B cell (primary cell): ENCODE results near the gene RASSF4. TPM values are rescaled to one million over a fixed set of nuclear protein-coding genes. Genes with fewer than 3 reads are reported as not detected.

Experiments used
- ATAC-seq: fragments of 200-7000 bp; cut with Tn5 transposase; one replicate; pipeline ENCODE4 v1.10.0; 2021; ENCODE audit warnings: low read depth, mild to moderate bottlenecking, moderate number of reproducible peaks, moderate library complexity
- CTCF ChIA-PET: fragments of 350-600 bp; sonication (Branson Sonifier 250); formaldehyde crosslinking; loops from one replicate; lab custom pipeline; 2021; ENCODE audit warnings: antibody characterized with exemption, inconsistent platforms; lab: Charles Lee
- POLR2A ChIA-PET: fragments of 350-600 bp; sonication (Branson Sonifier 250); formaldehyde crosslinking; loops from one replicate; lab custom pipeline; 2021; ENCODE audit warnings: antibody characterized with exemption; lab: Charles Lee
- DNase-seq: peaks from one replicate; pipeline ENCODE4 v3.0.0; 2013
- H2AFZ ChIP-seq: 2 replicates; pipeline ENCODE4 v1.6.1; 2012; ENCODE audit warnings: mild to moderate bottlenecking, low read depth, low read length; ENCODE audit not compliant: insufficient read depth, poor library complexity, severe bottlenecking
- H3K27ac ChIP-seq, 2 donors: 1 replicate in 1 of 2; 2 replicates in 1 of 2; pipeline ENCODE4 v1.5.1; 2012 to 2013; ENCODE audit warnings: low read length in 2 of 2, mild to moderate bottlenecking in 2 of 2, moderate library complexity in 1 of 2
- H3K27me3 ChIP-seq, 4 experiments: fragments of 200-600 bp in 1 of 4; sonication (generic) in 1 of 4; replicated peaks in 1 of 4; 1 replicate in 2 of 4; 2 replicates in 2 of 4; pipeline versions ENCODE4 v1.6.1 to v1.7.0; 2013 to 2016; ENCODE audit warnings: low read length in 3 of 4, mild to moderate bottlenecking in 2 of 4, mixed read lengths in 1 of 4, moderate library complexity in 1 of 4; ENCODE audit not compliant: insufficient read depth in 4 of 4, control insufficient read depth in 3 of 4; ENCODE audit errors: control extremely low read depth in 1 of 4
- H3K36me3 ChIP-seq, 2 experiments: replicated peaks in 1 of 2; 1 replicate in 1 of 2; 2 replicates in 1 of 2; pipeline versions ENCODE4 v1.6.1 to v1.7.1; 2013; ENCODE audit warnings: low read length in 1 of 2; ENCODE audit not compliant: insufficient read depth in 2 of 2, control insufficient read depth in 1 of 2; ENCODE audit errors: control extremely low read depth in 1 of 2, extremely low read depth in 1 of 2
- H3K4me1 ChIP-seq, 2 donors: fragments of 200-600 bp in 1 of 2; sonication (generic) in 1 of 2; 1 replicate in 1 of 2; 2 replicates in 1 of 2; pipeline versions ENCODE4 v1.5.1 to v1.6.1; 2013 to 2017; ENCODE audit warnings: low read length in 2 of 2; ENCODE audit not compliant: control insufficient read depth in 2 of 2, insufficient read depth in 2 of 2
- H3K4me2 ChIP-seq: replicated peaks from 2 replicates; pipeline ENCODE3; 2012; ENCODE audit warnings: mild to moderate bottlenecking, low read depth, low read length; ENCODE audit not compliant: poor library complexity, severe bottlenecking
- H3K4me3 ChIP-seq, 5 experiments: fragments of 200-600 bp in 1 of 5; sonication (generic) in 1 of 5; 1 replicate in 3 of 5; 2 replicates in 2 of 5; pipeline versions ENCODE4 v1.5.1 to v1.7.0; 2011 to 2016; ENCODE audit warnings: low read length in 4 of 5, mild to moderate bottlenecking in 4 of 5, low read depth in 2 of 5, control low read depth in 1 of 5, moderate library complexity in 1 of 5; ENCODE audit not compliant: insufficient read depth in 1 of 5; ENCODE audit errors: control extremely low read depth in 1 of 5, extremely low read depth in 1 of 5
- H3K79me2 ChIP-seq: fragments of 200-600 bp; sonication (generic); one replicate; pipeline ENCODE4 v1.6.0; 2016; ENCODE audit warnings: low read length; ENCODE audit not compliant: control insufficient read depth, insufficient read depth
- H3K9ac ChIP-seq: fragments of 200-600 bp; sonication (generic); 2 replicates; pipeline ENCODE4 v1.6.1; 2017; ENCODE audit warnings: mild to moderate bottlenecking, low read length, moderate library complexity
- H3K9me3 ChIP-seq, 3 donors: one replicate each; pipeline versions ENCODE4 v1.6.1 to v1.7.1; 2013; ENCODE audit warnings: low read length in 2 of 3; ENCODE audit not compliant: control insufficient read depth in 2 of 3, insufficient read depth in 1 of 3; ENCODE audit errors: control extremely low read depth in 1 of 3
- H4K20me1 ChIP-seq: 2 replicates; pipeline ENCODE4 v1.6.0; 2012; ENCODE audit warnings: mild to moderate bottlenecking, low read length; ENCODE audit not compliant: insufficient read depth, control insufficient read depth, poor library complexity, severe bottlenecking
- H3K27ac Mint-ChIP-seq: one replicate; pipeline ENCODE4 v1.8.0; 2021; ENCODE audit warnings: mixed read lengths
- H3K27me3 Mint-ChIP-seq: one replicate; pipeline ENCODE4 v1.8.0; 2021; ENCODE audit warnings: mixed read lengths
- H3K4me1 Mint-ChIP-seq: one replicate; pipeline ENCODE4 v1.8.0; 2021; ENCODE audit warnings: mixed read lengths
- H3K4me3 Mint-ChIP-seq: one replicate; pipeline ENCODE4 v1.8.0; 2021; ENCODE audit warnings: mixed read lengths
- H3K9me3 Mint-ChIP-seq: one replicate; pipeline ENCODE4 v1.8.0; 2022; ENCODE audit warnings: mixed read lengths; ENCODE audit not compliant: insufficient read depth
- EZH2 ChIP-seq: IDR thresholded peaks from 2 replicates; pipeline ENCODE4 v1.6.1; 2012; ENCODE audit warnings: borderline replicate concordance, low read depth, mild to moderate bottlenecking, moderate library complexity, low read length; ENCODE audit not compliant: insufficient read depth, poor library complexity, severe bottlenecking
- WGBS: methylation state at CpG from one replicate; pipeline ENCODE4 v1.1.5; 2013; ENCODE audit warnings: missing lambda C conversion rate; ENCODE audit not compliant: insufficient coverage; 5-methylcytosine and 5-hydroxymethylcytosine counted together
- intact Hi-C: fragments of 100-400 bp; cut with micrococcal nuclease; formaldehyde crosslinking; loops from one replicate; pipeline ENCODE4 v1.10.0; 2022
- polyA plus RNA-seq: library from polyadenylated mRNA; depleted of rRNA; stranded (reverse); fragments of >200 nt; gene quantifications from 2 replicates; pipeline ENCODE4 v1.2.3, GENCODE V29; 2012
- total RNA-seq, 2 donors: library from RNA; stranded (reverse); fragments of 120-200 nt in 1 of 2; gene quantifications; 1 replicate in 1 of 2; 2 replicates in 1 of 2; pipeline versions ENCODE4 v1.2.3 to v1.2.4, GENCODE V29; 2013 to 2022
- TF ChIP-seq, protein P1 (sequence below): fragments of 200-600 bp; IDR thresholded peaks from one replicate; pipeline ENCODE4 v1.8.0; 2022; ENCODE audit warnings: antibody characterized with exemption, mild to moderate bottlenecking

The RASSF4 gene
- total and polyA plus RNA-seq, 2 donors (not counting 1 experiment from before 2014, with no cell fraction given) = 1.9 to 2.6 TPM

DNA sequence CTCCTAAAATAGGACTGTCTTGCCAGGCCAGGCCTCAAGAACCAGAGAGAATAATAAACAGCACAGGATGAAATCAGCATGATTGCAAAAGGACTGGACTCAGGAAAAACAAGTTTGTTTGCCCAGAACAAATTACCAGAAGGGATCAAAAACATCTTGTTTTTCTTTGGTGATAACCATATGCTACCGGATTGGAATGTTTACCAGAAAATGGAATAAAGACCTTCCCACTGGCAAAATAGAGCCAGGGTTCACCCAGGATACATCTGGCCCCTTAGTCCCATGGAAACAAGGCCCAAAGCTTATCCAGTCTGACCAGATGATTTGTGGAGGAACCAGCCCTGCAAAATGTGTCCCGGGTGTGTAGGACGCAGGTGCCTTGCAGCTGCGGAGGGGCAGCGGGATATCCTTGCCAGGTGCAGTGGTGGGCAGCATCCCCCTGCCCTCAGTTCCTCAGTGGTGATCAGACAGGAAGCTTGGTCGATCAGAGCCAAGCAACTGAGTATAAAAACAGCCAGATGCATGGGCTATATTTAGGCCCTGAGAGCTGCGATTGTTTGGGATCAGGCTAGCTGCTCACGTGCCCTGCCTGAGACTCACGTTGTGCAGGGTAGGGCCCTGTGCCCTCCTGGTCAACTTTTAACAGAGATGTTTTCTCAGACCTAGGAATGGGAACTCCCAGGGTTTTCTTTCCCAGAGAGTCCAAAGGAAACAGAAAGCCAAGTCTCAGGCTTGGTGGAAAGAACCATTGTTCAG lies 36.5 kb downstream of the RASSF4 start:
- no peak overlapping the region for H3K4me2 ChIP-seq

More for the DNA sequence above, 36.5 kb downstream of the RASSF4 start:
- H3K27me3 Mint-ChIP-seq = no peaks in the 10 kb centered on the region
- intact Hi-C loops = no loop called here
- H3K79me2 ChIP-seq = peaks cover 6% of the 10 kb centered on the region
- H2AFZ ChIP-seq = peak overlapping the region; percentile 16
- TF ChIP-seq EZH2 = no peak
- TF ChIP-seq, protein P1, sequence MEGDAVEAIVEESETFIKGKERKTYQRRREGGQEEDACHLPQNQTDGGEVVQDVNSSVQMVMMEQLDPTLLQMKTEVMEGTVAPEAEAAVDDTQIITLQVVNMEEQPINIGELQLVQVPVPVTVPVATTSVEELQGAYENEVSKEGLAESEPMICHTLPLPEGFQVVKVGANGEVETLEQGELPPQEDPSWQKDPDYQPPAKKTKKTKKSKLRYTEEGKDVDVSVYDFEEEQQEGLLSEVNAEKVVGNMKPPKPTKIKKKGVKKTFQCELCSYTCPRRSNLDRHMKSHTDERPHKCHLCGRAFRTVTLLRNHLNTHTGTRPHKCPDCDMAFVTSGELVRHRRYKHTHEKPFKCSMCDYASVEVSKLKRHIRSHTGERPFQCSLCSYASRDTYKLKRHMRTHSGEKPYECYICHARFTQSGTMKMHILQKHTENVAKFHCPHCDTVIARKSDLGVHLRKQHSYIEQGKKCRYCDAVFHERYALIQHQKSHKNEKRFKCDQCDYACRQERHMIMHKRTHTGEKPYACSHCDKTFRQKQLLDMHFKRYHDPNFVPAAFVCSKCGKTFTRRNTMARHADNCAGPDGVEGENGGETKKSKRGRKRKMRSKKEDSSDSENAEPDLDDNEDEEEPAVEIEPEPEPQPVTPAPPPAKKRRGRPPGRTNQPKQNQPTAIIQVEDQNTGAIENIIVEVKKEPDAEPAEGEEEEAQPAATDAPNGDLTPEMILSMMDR = no peak
- H3K27ac Mint-ChIP-seq = no peak overlapping the region
- no peak overlapping the region for H3K4me3 ChIP-seq
- no peak overlapping the region for H3K4me3 Mint-ChIP-seq
- no peaks in the 10 kb centered on the region for H3K27me3 ChIP-seq
- H3K27ac ChIP-seq = no peak overlapping the region
- H4K20me1 ChIP-seq = no peaks in the 10 kb centered on the region
- H3K36me3 ChIP-seq = no peaks in the 10 kb centered on the region
- POLR2A ChIA-PET = no interaction called here
- H3K9ac ChIP-seq = no peak overlapping the region
- no peaks in the 10 kb centered on the region for H3K9me3 ChIP-seq
- no peaks in the 10 kb centered on the region for H3K9me3 Mint-ChIP-seq
- DNase-seq (no peak), ATAC-seq (no peak)
- CTCF ChIA-PET = interaction anchor here (0.7 to 1.6 kb wide), 5 partner anchors 10 to 63 kb away, joined by 3 to 8 read pairs (median 3); no protein-coding TSS in a partner anchor
- 14% methylated on average over 8 of the region's 9 CpGs for WGBS
- peaks cover 7 to 11% of the 10 kb centered on the region in 2 donors for H3K4me1 ChIP-seq
- peaks cover 11% of the 10 kb centered on the region for H3K4me1 Mint-ChIP-seq
